NCI-H146 (cell line): ENCODE results near the gene SORCS2.

ENCODE experiments used
- DNase-seq: peaks from one replicate; lab custom pipeline; 2025; lab: John Stamatoyannopoulos, UW

Gene SORCS2

DNA sequence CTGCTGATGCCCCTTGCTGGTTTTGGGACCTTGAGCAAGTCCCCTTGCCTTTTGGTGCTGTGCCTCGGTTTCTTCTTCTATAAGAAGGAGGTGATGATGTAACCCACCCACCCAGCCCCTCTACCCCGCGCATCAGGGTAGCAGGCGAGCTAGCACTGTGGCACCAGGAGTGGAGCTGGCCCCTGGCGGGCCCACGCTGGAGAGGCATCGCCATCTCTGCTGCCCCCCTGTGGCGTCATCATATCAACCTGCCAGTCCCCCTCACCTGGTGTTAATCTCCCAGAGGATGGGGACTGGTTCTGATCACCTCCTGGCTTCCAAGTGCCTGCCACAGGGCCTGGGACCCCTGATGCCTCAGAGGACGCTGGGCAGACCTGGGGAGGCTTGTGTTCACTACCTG, 6.3 kb upstream of the SORCS2 start:
- peak; percentile 15 for DNase-seq

DNA sequence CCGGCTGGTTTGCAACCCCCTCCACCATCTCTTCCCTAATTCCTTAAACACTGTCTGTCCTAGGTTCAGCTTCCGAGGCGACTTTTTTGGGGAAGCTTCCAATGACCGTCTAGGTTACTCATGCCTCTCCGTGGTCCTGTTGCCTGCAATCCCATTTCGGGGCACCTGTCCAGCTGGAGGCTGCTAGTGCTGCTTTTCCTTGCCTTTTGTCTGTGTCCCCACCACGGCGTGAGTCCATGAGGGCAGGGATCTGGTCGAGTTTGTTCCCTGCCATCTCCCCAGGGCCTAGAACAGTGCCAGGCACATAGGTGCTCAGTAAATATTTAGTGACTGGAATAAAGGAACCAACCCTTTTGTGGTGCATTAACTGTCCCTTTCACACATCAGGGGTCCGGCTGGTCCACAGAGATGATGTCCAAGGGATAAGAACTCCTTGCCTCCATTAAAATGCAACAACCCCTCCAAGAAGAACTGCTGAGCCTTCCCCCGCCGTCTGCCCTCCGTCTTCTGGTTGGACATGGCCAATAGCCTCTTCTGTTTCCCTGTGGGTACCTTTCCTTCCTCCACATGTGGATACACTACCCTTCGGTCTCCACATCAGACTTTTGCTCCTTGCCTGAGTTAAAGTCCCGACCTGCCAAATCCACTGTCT, 5.7 kb upstream of the SORCS2 start:
- DNase-seq: no peak

DNA sequence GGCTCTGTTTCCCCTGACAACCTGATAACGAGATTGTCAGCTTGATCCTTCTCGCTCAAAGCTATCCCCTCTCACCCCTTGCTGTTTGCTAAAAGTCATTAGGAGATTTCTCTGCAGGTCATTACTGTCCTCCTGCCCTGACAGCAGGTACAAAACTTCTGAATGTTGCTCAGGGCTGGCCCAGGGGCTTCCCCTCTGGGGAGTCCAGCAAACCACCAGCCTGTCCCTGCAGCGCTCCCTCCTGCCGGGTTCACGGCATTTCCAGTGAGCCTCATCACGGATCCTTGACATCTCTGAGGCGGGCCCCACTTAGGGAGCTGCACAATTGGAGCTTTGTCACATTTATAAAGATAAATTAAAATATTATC, 5.2 kb upstream of the SORCS2 start:
- no peak for DNase-seq

DNA sequence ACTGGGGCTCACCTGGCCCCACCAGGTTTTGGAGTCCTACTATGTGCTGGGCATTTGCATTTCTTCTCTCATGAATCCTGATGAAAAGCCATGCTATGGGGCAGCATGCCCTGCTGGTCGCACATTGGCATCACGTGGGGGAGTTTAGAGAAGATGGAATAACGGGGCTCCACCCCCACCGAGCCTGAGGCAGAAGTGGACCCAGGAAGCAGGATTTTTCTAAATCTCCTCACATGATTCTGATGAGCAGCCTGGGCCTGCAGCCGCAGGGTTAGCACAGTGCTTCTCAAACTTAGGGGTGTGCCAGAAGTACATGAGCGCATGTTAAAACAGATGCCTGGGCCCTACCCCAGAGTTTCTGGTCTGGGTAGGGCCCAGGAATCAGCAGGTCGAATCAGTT, 4.6 kb upstream of the SORCS2 start:
- no peak for DNase-seq

DNA sequence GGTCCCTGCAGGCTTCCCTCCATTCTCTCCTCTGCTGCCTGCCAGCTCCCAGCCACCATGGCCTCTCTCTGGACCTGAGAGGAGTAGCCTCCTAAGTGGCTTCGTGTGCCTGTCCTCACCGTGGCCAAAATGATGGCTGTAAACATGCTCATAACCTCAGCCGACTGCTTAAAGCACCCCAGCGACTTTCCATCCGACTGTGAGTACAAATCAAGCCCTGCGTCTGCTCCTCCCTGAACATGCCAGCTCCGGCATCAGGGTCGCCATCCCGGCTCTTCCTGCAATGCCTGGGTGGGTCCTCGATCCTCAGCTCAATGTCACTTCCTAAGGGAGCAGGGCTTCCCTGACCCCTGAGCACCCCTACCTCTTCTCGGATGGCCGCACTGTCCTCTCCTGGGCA, 3.3 kb upstream of the SORCS2 start:
- no peak for DNase-seq

DNA sequence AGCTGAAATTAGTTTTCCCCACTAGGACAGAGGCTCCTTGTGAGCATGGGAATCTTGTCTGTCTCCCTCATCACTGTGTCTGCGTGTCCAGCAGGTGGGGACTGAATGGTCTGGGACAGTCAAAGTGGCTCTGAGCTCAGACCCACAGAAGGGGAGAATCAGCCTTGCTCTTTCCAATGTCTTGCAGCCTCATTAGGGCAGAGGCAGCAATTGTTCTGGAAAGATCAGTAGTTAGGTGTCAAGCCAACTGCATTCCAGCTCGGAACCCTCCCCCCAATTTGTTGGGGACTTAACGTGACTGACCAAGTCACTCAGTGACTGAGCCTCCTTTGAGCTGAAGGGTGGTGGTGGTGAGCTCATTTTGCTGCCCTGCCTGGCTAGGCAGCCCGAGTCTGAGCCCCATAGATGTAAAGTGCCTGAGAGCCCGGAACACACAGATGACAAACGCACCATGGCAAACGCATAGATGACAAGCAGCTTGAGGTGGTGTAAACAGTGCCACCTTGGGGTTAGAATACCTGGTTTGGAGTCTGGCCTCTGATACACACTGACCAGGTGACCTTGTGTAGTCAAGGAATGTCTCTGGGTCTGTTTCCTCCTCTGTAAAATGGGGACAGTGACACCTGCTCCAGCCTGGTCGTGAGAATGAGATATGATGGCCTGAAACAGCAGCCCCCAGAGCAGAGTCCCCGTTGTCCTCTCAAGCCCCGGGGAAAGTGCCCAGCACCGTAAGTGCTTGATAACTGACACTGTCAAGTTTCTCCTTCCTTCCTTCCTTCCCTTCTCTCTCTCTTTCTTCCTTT, 2.7 kb upstream of the SORCS2 start:
- DNase-seq: no peak

DNA sequence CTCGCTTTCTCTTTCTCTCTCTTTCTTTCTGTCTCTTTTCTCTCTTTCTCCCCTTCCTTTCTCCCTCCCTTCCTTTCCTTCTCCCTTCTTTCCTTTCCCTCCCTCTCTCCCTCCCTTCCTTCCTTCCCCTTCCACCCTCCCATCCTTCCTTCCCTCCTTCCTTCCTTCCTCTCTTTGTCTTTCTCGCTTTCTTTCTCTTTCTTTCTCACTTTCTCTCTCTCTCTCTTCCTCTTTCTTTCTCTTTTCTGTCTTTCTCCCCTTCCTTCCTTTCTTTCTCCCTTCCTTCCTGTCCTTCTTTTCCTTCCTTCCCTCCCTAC, 2.1 kb upstream of the SORCS2 start:
- no peak for DNase-seq

DNA sequence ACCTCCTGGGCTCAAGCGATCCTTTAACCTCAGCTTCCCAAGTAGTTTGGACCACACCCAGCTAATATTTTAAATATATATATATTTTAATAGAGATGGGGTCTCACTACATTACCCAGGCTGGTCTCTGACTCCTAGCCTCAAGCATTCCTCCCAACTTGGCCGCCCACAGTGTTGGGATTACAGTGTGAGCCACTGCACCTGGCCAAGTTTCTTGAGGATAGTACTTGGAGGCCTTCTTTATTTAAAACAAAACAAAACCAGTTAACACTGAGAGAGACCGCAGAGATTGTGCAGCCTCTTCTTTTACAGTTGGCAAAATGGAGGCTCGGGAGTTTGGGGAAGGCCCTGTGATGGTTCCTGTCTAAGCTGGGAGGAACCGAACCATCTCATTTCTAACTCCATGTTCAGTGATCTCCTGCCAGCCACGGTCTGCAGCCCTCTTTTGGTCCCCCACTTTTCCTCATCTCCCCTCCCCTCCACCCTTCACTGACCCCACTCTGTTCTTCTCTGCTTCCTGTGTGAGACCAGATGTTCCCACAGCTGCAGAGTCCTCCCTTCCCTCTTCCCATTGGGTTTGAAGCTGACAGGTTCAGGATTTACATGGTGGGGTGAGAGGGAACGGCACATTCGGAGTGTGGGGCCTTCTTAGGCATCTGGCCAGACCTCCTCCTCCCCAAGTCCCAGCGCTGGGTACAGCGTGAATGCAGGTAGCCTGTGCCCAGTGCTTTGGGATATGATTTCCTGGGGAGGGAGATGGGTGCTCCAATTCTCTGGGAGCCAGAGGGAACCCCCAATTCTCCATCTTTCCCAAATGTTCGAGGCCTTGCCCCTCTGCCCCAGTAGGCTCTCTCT, 1.4 kb upstream of the SORCS2 start:
- no peak for DNase-seq

DNA sequence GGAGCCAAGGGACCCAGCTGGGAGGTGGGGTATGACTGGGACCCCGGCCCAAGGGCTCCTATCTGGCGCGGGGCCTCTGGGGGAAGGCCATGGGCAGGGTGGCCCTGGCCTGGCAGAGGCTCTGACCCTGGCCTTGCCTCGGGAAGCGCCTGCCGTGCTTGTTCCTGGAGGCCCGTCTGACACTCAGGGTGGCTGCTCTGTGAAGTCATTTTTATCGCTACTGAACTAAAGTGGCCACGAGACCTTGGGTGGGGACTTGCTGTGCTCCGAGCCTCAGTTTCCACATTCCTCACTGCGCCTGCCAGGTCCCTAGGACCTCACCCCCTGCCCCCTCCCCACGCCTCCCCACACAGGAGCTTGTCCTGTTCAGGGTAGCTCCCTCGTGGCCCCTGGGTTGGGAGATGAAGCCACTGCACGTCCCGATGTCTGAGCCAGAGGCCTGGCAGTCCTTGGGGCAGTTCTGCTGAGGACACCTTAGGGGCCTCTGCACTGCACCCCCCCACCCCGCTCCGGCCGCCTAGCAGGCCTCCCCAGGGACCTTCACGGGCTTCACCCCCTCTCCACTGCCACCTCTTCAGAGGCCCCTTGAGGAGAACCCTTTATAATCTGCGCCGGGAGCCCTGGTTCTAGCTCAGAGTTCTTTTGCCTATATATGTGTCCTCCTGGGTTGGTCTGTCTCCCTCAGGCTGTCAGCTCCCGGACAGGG, 639 bp upstream of the SORCS2 start:
- DNase-seq: no peak

DNA sequence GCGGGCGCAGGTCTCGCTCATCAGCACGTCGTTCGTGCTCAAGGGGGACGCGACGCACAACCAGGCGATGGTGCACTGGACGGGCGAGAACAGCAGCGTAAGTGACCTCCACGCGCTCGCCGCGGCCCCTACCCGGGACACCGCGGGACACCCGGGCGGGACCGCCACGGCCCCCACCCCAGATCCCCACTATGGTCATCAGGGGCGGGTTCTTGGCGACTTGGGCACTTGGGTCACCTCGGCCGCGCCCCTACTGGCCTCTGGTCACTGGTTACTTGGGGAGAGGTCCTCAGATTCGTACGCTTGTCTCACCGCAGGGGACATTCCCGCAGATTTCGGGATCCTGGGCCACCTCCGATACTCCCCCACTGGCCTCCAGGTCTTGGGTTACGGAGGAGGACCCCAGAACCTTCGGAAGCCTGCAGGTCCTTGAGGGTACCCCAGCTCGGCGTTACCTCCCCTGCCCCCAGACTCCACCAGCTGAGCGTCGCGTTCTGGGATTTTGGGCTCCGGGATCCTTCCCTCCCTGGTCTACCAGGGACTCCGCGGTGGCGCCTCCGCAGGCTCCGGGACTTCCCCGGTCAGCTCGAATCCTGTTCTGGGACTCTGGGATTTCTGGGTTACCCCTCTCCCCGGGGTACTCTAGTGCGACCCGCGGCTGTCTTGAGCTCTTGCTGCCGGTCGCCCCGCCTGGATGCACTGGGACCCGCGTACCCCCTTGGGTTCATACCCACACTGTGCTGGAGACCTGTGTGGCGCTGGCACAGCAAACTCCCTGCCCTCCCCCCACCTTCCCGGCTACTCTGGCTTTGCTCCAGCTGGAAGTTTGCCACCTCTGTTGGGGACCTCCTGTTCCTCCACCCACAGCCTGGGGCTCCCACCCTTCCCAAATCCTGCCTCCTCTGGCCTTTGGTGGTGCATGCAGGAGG, 956 bp downstream of the SORCS2 start:
- DNase-seq: no peak

DNA sequence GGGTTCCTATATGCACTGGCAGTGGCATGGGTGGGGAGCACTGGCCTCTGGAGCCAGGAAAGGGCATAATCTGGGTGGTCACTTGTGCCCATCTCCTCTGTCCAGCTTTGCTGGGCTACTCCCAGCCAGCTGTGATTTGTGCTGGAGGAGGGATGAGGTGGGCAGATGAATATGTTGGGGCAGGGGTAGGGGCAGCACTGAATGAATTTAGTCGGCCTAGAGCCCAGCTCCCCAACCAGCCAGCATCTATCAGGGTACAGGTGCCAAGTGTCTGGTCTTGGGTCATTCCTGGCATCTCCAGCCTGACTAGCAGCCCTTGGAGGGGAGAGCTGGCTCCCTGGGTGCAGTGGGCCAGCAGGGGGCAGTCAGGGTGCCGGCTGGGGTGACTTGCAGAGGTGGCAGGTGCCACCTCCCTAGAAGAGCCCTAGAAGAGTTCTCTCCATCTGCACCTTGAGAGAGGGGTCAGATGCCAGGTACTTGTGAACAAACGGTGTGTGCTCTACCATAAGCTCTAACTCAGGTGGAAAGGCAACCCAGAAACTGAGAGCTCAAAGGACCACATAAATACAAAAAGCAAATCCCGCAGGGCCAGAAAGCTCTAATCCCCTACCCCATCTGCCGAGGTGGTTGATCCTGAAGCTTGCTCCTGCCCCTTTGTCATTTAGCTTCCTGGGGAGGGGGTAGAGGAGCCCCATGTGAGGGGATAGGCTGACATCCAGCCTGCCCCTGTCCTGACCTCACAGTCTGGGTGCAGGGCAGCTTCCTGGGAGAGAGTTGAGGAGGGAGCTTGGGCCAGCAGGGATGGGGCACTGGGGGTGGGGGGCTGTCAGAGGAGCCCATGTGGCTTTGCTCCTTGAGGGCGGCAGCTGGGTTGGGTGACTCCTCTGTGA, 2.2 kb downstream of the SORCS2 start:
- DNase-seq: no peak

DNA sequence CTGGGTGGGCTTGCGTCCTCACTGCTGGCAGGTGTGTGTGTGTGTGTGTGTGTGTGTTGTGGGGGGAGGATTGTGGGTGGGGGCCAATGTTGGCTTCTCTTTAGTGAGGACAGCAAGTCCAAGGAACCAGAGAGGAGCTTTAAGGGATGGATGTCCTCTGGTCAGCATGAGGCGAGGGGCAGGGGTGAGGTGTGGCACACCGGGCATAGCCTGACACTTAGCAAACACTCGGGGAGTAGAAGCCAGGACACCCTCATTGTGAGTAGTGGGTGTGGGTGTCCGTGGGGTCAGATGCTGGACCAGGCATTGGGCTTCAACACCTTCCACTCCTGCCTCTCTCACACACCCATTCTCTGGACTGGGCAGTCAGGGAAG, 2.8 kb downstream of the SORCS2 start:
- DNase-seq: no peak

DNA sequence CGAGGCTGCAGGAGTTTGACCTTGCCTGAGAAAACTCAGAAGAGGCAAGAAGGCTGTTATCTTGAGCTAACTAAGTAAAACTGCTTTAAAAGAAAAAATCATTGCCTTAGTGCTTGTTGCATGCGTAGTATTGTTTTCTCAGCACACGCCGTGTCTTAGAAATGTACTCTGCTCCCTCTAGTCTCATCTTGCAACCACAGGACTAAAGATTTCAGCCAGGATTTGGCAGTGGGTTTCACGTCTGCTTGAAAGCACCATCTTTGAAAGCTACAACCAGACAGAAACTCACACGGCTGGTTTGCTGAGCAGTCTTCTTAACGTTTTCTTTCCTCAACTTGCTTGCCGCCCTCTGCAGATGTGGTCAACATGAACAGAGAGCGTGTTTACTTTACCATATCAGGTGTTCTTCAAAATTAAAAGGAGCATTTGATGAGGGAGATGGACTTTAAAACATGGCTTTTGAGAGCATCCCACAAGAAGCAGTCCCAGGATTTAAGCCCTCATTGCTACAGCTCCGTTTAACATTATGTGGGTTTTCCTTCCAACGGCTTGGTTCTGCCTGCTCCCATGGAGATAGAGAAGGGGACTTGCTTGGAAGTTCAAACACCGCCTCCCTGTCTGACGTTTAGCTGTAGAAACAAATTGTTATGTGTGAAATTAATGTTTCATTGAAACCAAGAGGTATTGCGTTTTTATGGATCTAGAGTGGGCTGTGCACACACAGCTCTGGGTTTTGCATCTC, 3.4 kb downstream of the SORCS2 start:
- DNase-seq: no peak

DNA sequence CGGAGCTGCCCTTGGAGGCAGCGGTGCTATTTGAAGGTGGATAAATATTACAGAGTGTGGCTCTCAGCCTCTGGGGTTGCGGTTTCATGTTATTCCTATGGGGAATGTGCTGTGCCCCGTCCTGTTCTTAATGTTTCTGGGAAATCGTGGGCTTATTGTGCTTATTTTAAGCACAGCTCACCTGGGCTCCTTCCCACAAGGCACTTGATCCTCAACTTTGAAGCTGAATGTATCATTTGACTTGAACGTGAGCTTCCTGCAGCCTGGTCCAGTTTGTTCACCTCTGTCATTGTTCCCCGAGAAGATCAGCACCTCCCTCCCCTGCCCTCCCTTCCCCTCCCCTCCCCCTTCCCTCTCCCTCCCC, 3.9 kb downstream of the SORCS2 start:
- no peak for DNase-seq

DNA sequence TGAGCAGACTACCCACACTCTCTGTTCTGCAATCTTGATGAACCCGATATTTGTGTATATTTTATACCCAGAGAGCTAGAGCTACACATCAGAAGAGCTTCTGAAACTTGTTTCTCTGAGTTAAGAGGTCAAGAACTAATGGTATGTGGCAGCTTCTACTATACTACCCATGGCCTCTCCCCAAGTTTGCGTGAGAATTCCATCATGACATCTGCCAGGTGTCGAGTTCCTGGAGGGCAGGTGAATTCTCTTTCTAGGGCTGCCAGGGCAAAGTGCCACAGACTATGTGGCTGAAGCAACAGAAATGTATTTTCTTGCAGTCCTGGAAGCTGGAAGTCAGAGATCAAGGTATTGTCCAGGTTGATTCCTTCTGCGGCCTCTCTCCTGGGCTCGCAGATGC, 4.4 kb downstream of the SORCS2 start:
- DNase-seq: no peak

DNA sequence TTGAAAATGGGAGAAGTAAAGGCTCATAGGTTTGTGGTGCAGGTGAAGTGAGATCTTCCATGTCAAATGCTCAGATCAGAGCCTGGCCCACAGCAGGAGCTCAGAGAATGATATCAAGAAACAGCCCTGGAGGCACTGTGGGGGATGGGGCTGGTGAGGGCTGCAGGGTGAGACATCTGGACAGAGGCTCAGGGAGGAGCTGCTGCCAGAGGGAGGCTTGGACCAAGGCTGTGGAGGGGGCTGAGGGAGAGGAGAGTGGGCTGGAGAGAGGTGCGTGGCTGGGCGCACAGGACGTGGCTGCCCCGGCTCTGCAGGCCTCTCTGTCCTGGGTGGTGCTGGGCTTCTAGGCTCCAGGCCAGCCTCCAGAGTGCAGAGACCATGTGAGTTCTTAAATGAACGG, 5.6 kb downstream of the SORCS2 start:
- DNase-seq: no peak

DNA sequence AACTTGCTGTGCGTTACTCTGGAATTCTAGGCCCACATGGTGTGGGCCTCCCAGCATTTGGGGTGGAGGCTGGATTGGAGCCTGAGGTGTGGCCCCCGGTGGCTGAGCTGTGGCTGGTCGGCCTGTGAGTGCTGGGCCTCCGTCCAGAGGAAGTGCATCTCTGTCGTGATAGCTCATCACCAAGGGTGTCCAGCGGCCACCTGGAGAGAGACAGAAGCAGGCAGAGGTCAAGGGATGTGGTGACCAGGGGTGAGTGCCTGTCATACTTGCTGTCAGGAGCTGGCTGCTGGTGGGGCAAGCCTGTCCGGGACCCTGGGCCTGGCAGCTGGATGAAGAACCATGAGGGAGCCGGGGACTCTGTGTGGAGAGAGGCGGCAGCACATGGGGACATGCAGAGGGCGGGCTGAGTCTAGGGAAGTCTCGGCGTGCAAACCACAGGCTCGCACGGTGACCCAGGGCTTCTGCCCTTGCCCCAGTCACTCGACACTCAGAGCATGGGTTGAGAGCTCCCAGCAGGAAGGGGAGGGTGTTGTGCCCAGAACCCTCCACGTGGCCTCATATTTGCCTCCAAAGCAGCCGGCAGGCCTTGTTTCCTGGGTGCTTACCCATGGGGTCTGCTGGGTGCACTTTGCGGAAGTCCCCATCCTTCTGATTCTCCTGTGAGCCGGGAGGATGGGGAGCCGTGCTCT, 6.2 kb downstream of the SORCS2 start:
- no peak for DNase-seq

DNA sequence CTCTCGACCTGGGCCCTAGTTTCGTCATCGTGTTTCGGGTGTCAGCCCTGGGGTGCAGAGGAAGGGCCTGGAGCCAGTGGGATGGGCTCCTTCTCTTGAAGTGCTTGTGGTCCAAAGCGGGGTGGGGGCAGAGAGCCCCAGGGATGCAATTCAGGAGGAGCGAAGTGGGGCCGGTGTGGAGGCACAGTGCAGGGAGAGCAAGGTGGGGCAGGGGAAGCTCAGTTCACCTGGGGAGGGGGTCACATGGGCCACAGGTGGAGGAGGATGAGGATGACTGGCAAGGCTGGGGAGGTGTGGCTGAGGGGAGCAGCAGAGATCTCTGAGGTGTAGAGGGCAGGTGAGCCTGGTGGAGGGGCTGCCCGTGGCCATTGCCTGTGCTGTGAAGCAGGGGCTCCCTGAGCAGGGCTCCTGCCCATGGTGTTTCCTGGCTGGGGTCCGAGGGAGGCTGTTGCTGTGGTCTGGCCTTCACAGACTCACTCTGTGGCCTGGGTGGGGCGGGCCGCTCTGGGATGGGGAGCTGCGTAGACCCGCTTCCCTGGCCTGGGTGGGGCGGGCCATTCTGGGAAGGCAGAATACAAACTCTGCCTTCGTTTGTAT, 6.9 kb downstream of the SORCS2 start:
- no peak for DNase-seq
